ENCODE measurements around the gene QRSL1. TPM values are rescaled to one million over a fixed set of nuclear protein-coding genes. Genes with fewer than 3 reads are reported as not detected.

Gene QRSL1
- total RNA-seq, 4 donors from 2014 or later = 2.4 to 17.3 (median 12.6) TPM

GRCh38 chr6:106715922-106716321, 86.5 kb downstream of the QRSL1 start:
- 19 to 49% methylated on average over 3 to 5 of the region's 5 CpGs for WGBS, 2 donors (ENCODE audit: low coverage in 1 of 2)
- intact Hi-C loops (cut with DNase I; ENCODE audit: low total_unique reads) = no loop called here
- in situ Hi-C loops (cut with MboI; ENCODE audit: low pct_ligation_motif_present in 1 of 4, low pct_unique_long_range_greater_than_20kb in 1 of 4, low sequenced_read_pairs in 3 of 4) = no loop called here
- Histone ChIP-seq H3K9me3 (no peaks in the 10 kb centered on the region), H3K4me1 (peaks cover 0 to 21% (median 10%) of the 10 kb centered on the region in 4 donors), H3K4me3 (no peak overlapping the region), H3K27me3 (no peaks in the 10 kb centered on the region), H3K27ac (peak overlapping the region; percentile 3 to 65 (median 56)), H3K36me3 (no peaks in the 10 kb centered on the region)
- TF ChIP-seq POLR2AphosphoS5 (IDR thresholded peaks at IDR 0.05) (no peak), EP300 (IDR thresholded peaks at IDR 0.05; ENCODE audit: low read depth) (no peak), POLR2A (IDR thresholded peaks at IDR 0.05) (no peak), CTCF (IDR thresholded peaks at IDR 0.05) (no peak)
- no peak for DNase-seq

- peaks cover 0 to 21% (median 10%) of the 10 kb centered on the region in 4 donors for H3K4me1 ChIP-seq
- 65% methylated on average over 2 of the region's 2 CpGs; no CpG with 5 or more reads in 1 of the 2 donors for WGBS, 2 donors (ENCODE audit: low coverage in 1 of 2)
- H3K36me3 ChIP-seq = no peaks in the 10 kb centered on the region
- DNase-seq = no peak
- TF ChIP-seq CTCF (IDR thresholded peaks at IDR 0.05) (no peak), POLR2A (IDR thresholded peaks at IDR 0.05) (no peak), POLR2AphosphoS5 (IDR thresholded peaks at IDR 0.05) (no peak), EP300 (IDR thresholded peaks at IDR 0.05; ENCODE audit: low read depth) (no peak)
- no peak overlapping the region for H3K4me3 ChIP-seq
- in situ Hi-C loops (cut with MboI; ENCODE audit: low pct_ligation_motif_present in 1 of 4, low pct_unique_long_range_greater_than_20kb in 1 of 4, low sequenced_read_pairs in 3 of 4) (no loop called here), intact Hi-C loops (cut with DNase I; ENCODE audit: low total_unique reads) (no loop called here)
- H3K27ac ChIP-seq = peak overlapping the region; percentile 39 to 65 (median 56)
- no peaks in the 10 kb centered on the region for H3K9me3 ChIP-seq
- H3K27me3 ChIP-seq = no peaks in the 10 kb centered on the region
These were observed 87.6 kb downstream of the QRSL1 start for GRCh38 chr6:106716966-106717365.

Small RNA genes within 50 kb of the gene (small RNA-seq; reads per million reads assigned to genes)
- gene RNU6-527P = 0 reads per million in 4 donors

Other genes with a start within 250 kb of the QRSL1 start
- gene RTN4IP1, start 80 bp upstream of the QRSL1 start, total RNA-seq = 10 to 100 TPM in 3 of 4 donors, 1 to 10 TPM in 1; 9.1 to 19.1 (median 13.1) TPM